Astrocyte of the cerebellum (primary cell): Measurements from ENCODE around the gene TBC1D16.

Source experiments
- DNase-seq: peaks from one replicate; pipeline ENCODE4 v3.0.0-alpha.2; 2011; ENCODE audit warnings: low read depth
- H3K4me3 ChIP-seq: 2 replicates; pipeline ENCODE4 v1.5.1; 2011; ENCODE audit warnings: mild to moderate bottlenecking, low read depth, low read length, moderate library complexity
- in situ Hi-C: cut with HindIII; loops from 2 replicates; pipeline ENCODE4 v1.10.0; 2017; ENCODE audit warnings: low sequenced_read_pairs
- TF ChIP-seq, protein P1 (sequence below): IDR thresholded peaks from 2 replicates; pipeline ENCODE4 v1.5.1; 2012; ENCODE audit warnings: low read length, low read depth, moderate library complexity, mild to moderate bottlenecking; ENCODE audit errors: missing control alignments

The TBC1D16 gene

DNA sequence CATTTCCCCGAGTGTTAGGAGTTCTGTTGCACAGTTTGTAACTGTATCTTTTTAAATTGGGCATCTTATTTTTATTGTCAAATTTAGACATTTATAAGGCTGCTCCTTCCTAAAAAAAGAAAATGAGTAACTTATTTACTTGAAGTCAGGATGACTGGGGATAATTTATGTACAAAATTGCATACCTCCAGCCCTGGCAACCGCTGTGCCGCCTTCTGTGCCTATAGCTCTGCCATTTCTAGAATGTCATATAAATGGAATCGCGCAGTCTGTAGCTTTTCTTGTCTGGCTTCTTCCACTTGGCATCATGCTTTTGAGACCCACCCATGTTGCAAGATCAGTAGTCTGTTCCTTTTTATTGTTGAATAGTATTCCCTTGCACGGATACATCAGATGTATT lies 36.7 kb upstream of the TBC1D16 start:
- no peak for DNase-seq
- no peak overlapping the region for H3K4me3 ChIP-seq
- TF ChIP-seq, protein P1, sequence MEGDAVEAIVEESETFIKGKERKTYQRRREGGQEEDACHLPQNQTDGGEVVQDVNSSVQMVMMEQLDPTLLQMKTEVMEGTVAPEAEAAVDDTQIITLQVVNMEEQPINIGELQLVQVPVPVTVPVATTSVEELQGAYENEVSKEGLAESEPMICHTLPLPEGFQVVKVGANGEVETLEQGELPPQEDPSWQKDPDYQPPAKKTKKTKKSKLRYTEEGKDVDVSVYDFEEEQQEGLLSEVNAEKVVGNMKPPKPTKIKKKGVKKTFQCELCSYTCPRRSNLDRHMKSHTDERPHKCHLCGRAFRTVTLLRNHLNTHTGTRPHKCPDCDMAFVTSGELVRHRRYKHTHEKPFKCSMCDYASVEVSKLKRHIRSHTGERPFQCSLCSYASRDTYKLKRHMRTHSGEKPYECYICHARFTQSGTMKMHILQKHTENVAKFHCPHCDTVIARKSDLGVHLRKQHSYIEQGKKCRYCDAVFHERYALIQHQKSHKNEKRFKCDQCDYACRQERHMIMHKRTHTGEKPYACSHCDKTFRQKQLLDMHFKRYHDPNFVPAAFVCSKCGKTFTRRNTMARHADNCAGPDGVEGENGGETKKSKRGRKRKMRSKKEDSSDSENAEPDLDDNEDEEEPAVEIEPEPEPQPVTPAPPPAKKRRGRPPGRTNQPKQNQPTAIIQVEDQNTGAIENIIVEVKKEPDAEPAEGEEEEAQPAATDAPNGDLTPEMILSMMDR, result no peak
- in situ Hi-C loops, result no loop called here

DNA sequence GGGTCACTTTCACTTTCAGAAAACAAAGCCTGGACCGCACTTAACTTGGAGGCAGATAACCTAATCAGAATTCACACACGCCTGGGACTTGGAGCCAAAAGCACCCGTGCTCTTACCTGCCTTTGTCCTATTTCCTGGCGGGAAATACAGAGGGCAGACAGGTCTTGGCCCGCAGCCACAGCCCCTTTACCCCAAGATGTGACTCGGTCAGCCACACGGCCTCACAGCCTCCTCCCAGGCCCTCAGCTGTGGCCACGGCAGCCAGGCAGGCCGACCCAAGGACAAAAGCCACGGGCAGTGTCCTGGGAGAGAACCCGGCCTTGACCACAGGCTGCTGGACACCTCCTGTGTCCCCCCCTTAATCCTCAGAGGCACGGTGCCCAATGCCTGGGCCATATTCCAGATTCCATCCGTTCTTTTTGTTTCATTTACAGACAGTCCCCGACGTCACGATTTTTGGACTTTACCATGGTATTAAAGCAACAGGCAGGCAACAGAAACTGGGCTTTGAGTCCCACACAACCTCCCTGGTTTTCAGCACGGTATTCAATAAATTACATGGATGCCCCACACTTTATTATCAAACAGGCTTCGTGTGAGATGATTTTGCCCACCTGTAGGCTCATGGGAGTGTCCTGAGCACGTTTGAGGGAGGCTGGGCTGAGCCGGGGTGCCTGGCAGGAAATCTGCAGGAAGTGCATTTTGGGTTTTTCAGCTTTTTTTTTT lies 35.6 kb upstream of the TBC1D16 start:
- DNase-seq, result peak; percentile 49
- in situ Hi-C loops, result no loop called here
- H3K4me3 ChIP-seq, result peak overlapping the region; percentile 18

DNA sequence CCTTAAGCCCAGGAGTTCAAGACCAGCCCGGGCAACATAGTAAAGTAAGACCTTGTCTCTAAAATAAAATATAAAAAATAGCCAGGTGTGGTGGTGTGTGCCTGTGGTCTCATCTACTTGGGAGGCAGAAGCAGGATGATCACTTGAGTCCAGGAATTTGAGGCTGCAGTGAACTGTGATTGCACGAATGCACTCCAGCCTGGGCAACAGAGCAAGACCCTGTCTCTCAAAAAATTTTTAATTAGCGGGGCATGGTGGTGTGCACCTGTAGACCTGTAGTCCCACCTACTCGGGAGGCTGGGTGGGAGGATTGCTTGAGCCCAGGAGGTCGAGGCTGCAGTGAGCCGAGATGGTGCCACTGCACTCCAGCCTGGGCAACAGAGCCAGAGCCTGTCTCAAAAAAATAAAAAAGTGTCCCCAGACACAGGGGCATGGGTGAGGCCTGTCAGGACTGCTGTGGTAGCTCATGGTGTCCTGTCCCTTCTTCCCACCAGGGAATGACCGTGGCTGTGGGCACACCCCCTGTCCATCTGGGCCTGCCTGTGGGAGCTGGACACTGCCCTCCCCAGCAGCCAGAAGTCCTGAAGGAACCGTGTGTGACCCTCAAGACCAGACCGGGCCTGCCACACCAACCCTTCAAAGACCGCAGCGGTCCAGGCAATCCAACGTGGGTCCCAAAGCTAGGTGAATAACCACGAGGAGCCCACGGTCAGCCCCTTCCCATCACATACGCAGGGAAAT lies 34.9 kb upstream of the TBC1D16 start:
- TF ChIP-seq, protein P1, result no peak
- H3K4me3 ChIP-seq, result peak overlapping the region; percentile 18
- no peak for DNase-seq
- in situ Hi-C loops, result no loop called here

More for the DNA sequence above, 35.6 kb upstream of the TBC1D16 start:
- TF ChIP-seq, protein P1, result no peak

DNA sequence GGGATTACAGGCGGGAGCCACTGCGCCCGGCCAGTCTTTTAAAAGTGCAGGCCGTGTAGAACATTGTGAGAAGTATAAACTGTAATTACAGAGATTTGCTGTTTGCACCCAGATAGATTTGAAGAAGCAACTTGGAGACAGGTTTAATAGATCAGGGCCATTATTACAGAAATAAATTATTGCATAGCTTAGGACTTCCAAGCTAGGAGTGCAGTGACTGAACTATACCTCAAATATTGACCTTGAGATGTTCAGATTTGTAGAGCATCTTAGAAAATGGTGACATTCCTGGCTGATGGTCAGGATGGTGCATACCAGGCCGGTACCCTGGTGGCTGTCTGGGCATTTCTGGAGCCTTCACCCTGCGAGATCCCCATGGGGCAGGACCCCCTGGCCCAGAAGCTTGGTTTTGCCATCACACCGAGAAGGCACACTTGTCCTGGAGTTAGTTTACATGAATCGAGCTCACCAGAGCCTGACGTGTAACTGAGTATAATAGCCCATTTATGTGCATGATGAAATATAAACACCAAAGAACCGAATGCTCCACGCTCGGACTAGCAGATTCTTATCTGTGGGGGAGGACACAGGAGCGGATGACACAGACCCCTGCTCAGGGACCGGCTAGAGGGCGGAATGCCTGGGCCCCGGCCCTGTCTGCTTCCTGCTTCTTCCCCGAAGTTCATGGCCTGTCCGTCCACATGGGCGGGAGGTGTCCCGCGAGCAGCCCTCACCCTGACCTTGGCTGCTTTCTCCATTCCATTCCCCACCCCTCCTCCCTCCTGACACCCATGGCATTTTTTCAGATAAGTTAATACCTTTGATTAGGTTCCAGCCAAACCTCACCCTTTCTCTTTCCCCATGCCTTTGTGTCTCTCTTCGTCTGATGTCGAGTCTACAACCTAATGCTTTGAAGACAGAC lies 32.9 kb upstream of the TBC1D16 start:
- DNase-seq, result no peak
- in situ Hi-C loops, result no loop called here
- TF ChIP-seq, protein P1, result no peak
- H3K4me3 ChIP-seq, result no peak overlapping the region

DNA sequence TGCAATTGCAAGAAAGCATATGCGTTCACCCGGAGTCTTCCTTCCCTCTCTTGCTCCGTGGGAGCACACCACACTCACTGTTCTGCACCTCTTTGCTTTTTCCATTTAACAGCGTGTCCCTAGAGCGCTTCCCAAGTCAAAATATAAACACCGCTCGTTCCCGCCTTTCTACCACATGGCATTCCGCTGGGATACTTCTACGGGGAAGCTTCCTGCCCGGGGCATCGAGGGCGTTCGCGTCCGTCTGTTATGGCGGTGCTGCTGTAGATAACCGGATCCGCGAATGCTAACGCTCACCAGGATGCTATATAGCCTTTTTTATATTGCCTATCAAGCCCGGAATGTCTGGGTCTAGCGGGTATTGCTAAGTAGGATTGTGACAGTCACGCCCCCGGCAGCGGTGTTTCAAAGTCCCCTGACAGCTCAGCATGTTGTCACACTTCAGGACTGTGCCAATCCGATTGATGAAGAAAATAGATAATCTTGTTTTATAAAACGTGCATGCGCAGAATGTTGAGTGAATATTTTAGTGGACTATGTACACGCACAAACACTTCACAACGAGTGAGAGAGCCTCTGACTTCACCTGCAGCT lies 31.8 kb upstream of the TBC1D16 start:
- no peak for DNase-seq
- TF ChIP-seq, protein P1, result no peak
- H3K4me3 ChIP-seq, result no peak overlapping the region
- in situ Hi-C loops, result no loop called here

DNA sequence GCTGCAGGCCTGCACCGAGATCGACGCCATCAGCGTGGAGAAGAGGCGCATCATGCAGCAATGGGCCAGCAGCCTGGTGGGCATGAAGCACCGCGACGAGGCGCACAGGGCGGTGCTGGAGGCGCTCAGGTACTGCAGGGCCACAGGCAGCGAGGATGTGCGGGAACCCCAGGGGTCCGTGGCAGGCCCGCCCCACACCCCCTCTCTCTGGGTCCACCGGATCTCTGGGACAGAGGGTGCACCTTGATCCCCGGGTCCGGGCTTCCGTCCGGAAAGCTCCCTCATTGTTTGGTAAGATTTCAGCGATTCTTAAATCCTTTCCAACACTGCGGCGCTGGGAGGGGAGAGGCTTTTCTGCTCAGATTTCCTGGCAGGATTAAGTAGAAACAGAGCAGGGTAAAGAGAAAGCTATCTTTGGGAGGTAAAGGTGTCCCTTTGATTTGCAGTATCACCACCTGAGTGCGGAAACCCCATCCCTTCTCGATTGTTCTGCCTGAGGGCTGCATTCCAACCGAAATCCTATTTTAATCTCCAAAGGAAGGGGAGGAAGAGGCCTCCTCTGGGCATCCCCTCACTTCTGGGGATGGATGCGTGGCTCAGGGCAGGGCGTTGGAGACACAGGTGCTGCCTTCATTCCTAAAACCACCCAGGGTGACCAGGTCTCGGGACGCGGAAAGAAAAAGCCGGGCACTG lies 30.0 kb upstream of the TBC1D16 start:
- TF ChIP-seq, protein P1, result no peak
- no peak for DNase-seq
- no peak overlapping the region for H3K4me3 ChIP-seq
- in situ Hi-C loops, result no loop called here
